Loucy (cell line): Measurements from ENCODE around the gene PSMF1.

Source experiments
- EZH2phosphoT487 ChIP-seq: fragments of 200-600 bp; IDR thresholded peaks from 2 replicates; pipeline ENCODE4 v1.6.1; 2018; ENCODE audit warnings: antibody characterized with exemption, mild to moderate bottlenecking, moderate library complexity, borderline replicate concordance
- TF ChIP-seq, protein P1 (sequence below): fragments of 200-600 bp; sonication (generic); conservative IDR thresholded peaks from 2 replicates; pipeline ENCODE4 v1.5.1; 2014; ENCODE audit warnings: mild to moderate bottlenecking, antibody characterized with exemption, low read length

- TF ChIP-seq, protein P1, sequence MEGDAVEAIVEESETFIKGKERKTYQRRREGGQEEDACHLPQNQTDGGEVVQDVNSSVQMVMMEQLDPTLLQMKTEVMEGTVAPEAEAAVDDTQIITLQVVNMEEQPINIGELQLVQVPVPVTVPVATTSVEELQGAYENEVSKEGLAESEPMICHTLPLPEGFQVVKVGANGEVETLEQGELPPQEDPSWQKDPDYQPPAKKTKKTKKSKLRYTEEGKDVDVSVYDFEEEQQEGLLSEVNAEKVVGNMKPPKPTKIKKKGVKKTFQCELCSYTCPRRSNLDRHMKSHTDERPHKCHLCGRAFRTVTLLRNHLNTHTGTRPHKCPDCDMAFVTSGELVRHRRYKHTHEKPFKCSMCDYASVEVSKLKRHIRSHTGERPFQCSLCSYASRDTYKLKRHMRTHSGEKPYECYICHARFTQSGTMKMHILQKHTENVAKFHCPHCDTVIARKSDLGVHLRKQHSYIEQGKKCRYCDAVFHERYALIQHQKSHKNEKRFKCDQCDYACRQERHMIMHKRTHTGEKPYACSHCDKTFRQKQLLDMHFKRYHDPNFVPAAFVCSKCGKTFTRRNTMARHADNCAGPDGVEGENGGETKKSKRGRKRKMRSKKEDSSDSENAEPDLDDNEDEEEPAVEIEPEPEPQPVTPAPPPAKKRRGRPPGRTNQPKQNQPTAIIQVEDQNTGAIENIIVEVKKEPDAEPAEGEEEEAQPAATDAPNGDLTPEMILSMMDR: 0 out of 2 replicates have a peak, but pooled peaks have one; percentile 17
- no peak for TF ChIP-seq EZH2phosphoT487
Observed at GRCh38 chr20:1209447-1210387, 91.3 kb downstream of the PSMF1 start.
